Measurements from ENCODE around the gene ARMC8.
"Not testable (repeated sequence)": the region's sequence is repeated elsewhere in the genome, so short reads cannot be mapped to it uniquely, and the experiment has no call there.

Gene ARMC8

GRCh38 chr3:138187296-138188012 is at the start of gene ARMC8:
ARMC8 (plus strand) TSS chr3:138187301; CDS start chr3:138187555, 254 bp downstream.
- peak in 1 of 4 experiments; percentile 50 for DNase-seq

- DNase-seq = no peak
Observed at GRCh38 chr3:138137861-138138260, 49.2 kb upstream of the ARMC8 start.

GRCh38 chr3:138139691-138140090 is 47.4 kb upstream of the ARMC8 start:
- no peak for DNase-seq

- no peak for DNase-seq
Observed at GRCh38 chr3:138140940-138141339, 46.2 kb upstream of the ARMC8 start.

GRCh38 chr3:138142181-138142580 is 44.9 kb upstream of the ARMC8 start:
- DNase-seq = not testable (repeated sequence)

GRCh38 chr3:138148503-138148902 is 38.6 kb upstream of the ARMC8 start:
- DNase-seq = no peak

GRCh38 chr3:138154534-138154933 is 32.6 kb upstream of the ARMC8 start:
- no peak for DNase-seq

- DNase-seq = no peak
Observed at GRCh38 chr3:138157743-138158142, 29.4 kb upstream of the ARMC8 start.

GRCh38 chr3:138165061-138165460 is 22.0 kb upstream of the ARMC8 start:
- DNase-seq = no peak

- no peak for DNase-seq
Observed at GRCh38 chr3:138172625-138173024, 14.5 kb upstream of the ARMC8 start.

- no peak for DNase-seq
Observed at GRCh38 chr3:138173769-138174420, 13.2 kb upstream of the ARMC8 start.

- DNase-seq = peak; percentile 36 to 58 (median 48)
Observed at GRCh38 chr3:138174421-138175131, 12.5 kb upstream of the ARMC8 start, which contains the start of gene DBR1. DBR1 (minus strand) TSS chr3:138174921; CDS start chr3:138174795, 126 bp downstream.

- DNase-seq = peak in 1 of 4 experiments; percentile 4
Observed at GRCh38 chr3:138180375-138181029, 6.6 kb upstream of the ARMC8 start.

GRCh38 chr3:138184994-138185393 is 2.1 kb upstream of the ARMC8 start:
- no peak for DNase-seq

- no peak for DNase-seq
Observed at GRCh38 chr3:138186221-138186620, 880 bp upstream of the ARMC8 start.

GRCh38 chr3:138186803-138187295 is 252 bp upstream of the ARMC8 start:
- DNase-seq = peak; percentile 64 to 87 (median 71)

- DNase-seq = no peak
Observed at GRCh38 chr3:138188013-138188730, 1.1 kb downstream of the ARMC8 start.

GRCh38 chr3:138195481-138195880 is 8.4 kb downstream of the ARMC8 start:
- no peak for DNase-seq

GRCh38 chr3:138196023-138196422 is 8.9 kb downstream of the ARMC8 start:
- no peak for DNase-seq

- no peak for DNase-seq
Observed at GRCh38 chr3:138197058-138197457, 10.0 kb downstream of the ARMC8 start.

- DNase-seq = no peak
Observed at GRCh38 chr3:138197524-138197923, 10.4 kb downstream of the ARMC8 start.

- no peak for DNase-seq
Observed at GRCh38 chr3:138199851-138200250, 12.8 kb downstream of the ARMC8 start.

All from activated naive CD4-positive, alpha-beta T cell (primary cell).